ENCODE data around the gene ERI3. TPM values are rescaled to one million over a fixed set of nuclear protein-coding genes. Genes with fewer than 3 reads are reported as not detected.
A peak's percentile ranks its signal among the peaks of the same experiment; 100 is the strongest.

ERI3 gene
- total RNA-seq, 4 donors from 2014 or later: 27.0 to 35.1 (median 31.8) TPM

GRCh38 chr1:44332505-44332904 lies 22.6 kb downstream of the ERI3 start:
- H3K36me3 ChIP-seq: peaks cover 0 to 62% (median 11%) of the 10 kb centered on the region in 3 donors
- no peak overlapping the region for H3K4me3 ChIP-seq
- TF ChIP-seq, protein P1, sequence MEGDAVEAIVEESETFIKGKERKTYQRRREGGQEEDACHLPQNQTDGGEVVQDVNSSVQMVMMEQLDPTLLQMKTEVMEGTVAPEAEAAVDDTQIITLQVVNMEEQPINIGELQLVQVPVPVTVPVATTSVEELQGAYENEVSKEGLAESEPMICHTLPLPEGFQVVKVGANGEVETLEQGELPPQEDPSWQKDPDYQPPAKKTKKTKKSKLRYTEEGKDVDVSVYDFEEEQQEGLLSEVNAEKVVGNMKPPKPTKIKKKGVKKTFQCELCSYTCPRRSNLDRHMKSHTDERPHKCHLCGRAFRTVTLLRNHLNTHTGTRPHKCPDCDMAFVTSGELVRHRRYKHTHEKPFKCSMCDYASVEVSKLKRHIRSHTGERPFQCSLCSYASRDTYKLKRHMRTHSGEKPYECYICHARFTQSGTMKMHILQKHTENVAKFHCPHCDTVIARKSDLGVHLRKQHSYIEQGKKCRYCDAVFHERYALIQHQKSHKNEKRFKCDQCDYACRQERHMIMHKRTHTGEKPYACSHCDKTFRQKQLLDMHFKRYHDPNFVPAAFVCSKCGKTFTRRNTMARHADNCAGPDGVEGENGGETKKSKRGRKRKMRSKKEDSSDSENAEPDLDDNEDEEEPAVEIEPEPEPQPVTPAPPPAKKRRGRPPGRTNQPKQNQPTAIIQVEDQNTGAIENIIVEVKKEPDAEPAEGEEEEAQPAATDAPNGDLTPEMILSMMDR (IDR thresholded peaks at IDR 0.05): no peak
- no peak for TF ChIP-seq POLR2A (IDR thresholded peaks at IDR 0.05)
- intact Hi-C loops (cut with DNase I): no loop called here
- H3K4me1 ChIP-seq: peaks cover 8 to 36% (median 14%) of the 10 kb centered on the region in 3 donors
- H3K9me3 ChIP-seq: no peaks in the 10 kb centered on the region
- peaks cover 0 to 6% (median 0%) of the 10 kb centered on the region in 4 donors for H3K27me3 ChIP-seq
- no peak for DNase-seq
- WGBS, 2 donors: 90 to 98% methylated on average over 6 to 8 of the region's 9 CpGs
- no peak overlapping the region for H3K27ac ChIP-seq

- Histone ChIP-seq H3K4me1 (peaks cover 8 to 51% (median 19%) of the 10 kb centered on the region in 3 donors), H3K4me3 (no peak overlapping the region), H3K36me3 (peaks cover 0 to 46% (median 5%) of the 10 kb centered on the region in 3 donors), H3K27ac (no peak overlapping the region), H3K9me3 (no peaks in the 10 kb centered on the region), H3K27me3 (peaks cover 0 to 6% (median 0%) of the 10 kb centered on the region in 4 donors)
- intact Hi-C loops (cut with DNase I): no loop called here
- TF ChIP-seq POLR2A (IDR thresholded peaks at IDR 0.05): no peak
- TF ChIP-seq, protein P1 (IDR thresholded peaks at IDR 0.05): no peak
- WGBS, 2 donors: 84 to 100% methylated on average over 2 of the region's 2 CpGs
- no peak for DNase-seq
Measured at GRCh38 chr1:44330935-44331334, 24.1 kb downstream of the ERI3 start.

GRCh38 chr1:44328671-44329416 lies 26.2 kb downstream of the ERI3 start:
- TF ChIP-seq, protein P1 (IDR thresholded peaks at IDR 0.05): no peak
- TF ChIP-seq POLR2A (IDR thresholded peaks at IDR 0.05): no peak
- Histone ChIP-seq H3K4me3 (no peak overlapping the region), H3K27ac (peak overlapping the region; percentile 10 to 64 (median 34)), H3K9me3 (no peaks in the 10 kb centered on the region), H3K27me3 (peaks cover 0 to 6% (median 0%) of the 10 kb centered on the region in 4 donors), H3K36me3 (peaks cover 0 to 29% (median 0%) of the 10 kb centered on the region in 3 donors), H3K4me1 (peaks cover 8 to 56% (median 19%) of the 10 kb centered on the region in 3 donors)
- no peak for DNase-seq
- intact Hi-C loops (cut with DNase I): no loop called here
- 76 to 81% methylated on average over 5 of the region's 5 CpGs for WGBS, 2 donors

- peaks cover 0 to 30% (median 0%) of the 10 kb centered on the region in 3 donors for H3K36me3 ChIP-seq
- peaks cover 8 to 56% (median 19%) of the 10 kb centered on the region in 3 donors for H3K4me1 ChIP-seq
- no peak overlapping the region for H3K4me3 ChIP-seq
- H3K9me3 ChIP-seq: no peaks in the 10 kb centered on the region
- WGBS, 2 donors: 36 to 46% methylated on average over 4 to 8 of the region's 8 CpGs
- DNase-seq: peak; percentile 8
- intact Hi-C loops (cut with DNase I): no loop called here
- H3K27me3 ChIP-seq: peaks cover 0 to 6% (median 0%) of the 10 kb centered on the region in 4 donors
- TF ChIP-seq, protein P1 (IDR thresholded peaks at IDR 0.05): no peak
- no peak for TF ChIP-seq POLR2A (IDR thresholded peaks at IDR 0.05)
- peak overlapping the region; percentile 10 to 64 (median 34) for H3K27ac ChIP-seq
Measured at GRCh38 chr1:44327679-44328491, 27.2 kb downstream of the ERI3 start.
